Stomach (tissue), 9 donors: Measurements from ENCODE around the gene SERP1. TPM values are rescaled to one million over a fixed set of nuclear protein-coding genes. Genes with fewer than 3 reads are reported as not detected.

ENCODE experiments used
- DNase-seq, 2 donors: peaks; one replicate each; pipeline versions ENCODE4 v3.0.0 to v3.0.0-alpha.2; 2013 to 2019
- H3K27ac ChIP-seq, 5 donors: fragments of 200-600 bp in 4 of 5; sonication (generic) in 4 of 5; one replicate each; pipeline ENCODE4 v1.5.1; 2013 to 2019; ENCODE audit warnings: mild to moderate bottlenecking in 1 of 5, moderate library complexity in 1 of 5
- H3K27me3 ChIP-seq, 3 donors: fragments of 200-600 bp; sonication (generic); one replicate each; pipeline ENCODE4 v1.5.1; 2017 to 2019; ENCODE audit warnings: mixed run types in 1 of 3
- H3K36me3 ChIP-seq, 4 donors: fragments of 200-600 bp; sonication (generic); 1 replicate in 3 of 4; 2 replicates in 1 of 4; pipeline ENCODE4 v1.5.1; 2016 to 2019
- H3K4me1 ChIP-seq, 4 donors: fragments of 200-600 bp; sonication (generic); one replicate each; pipeline ENCODE4 v1.5.1; 2016 to 2019
- H3K4me3 ChIP-seq, 4 donors: fragments of 200-600 bp; sonication (generic) in 3 of 4; one replicate each; pipeline ENCODE4 v1.5.1; 2016 to 2019; ENCODE audit warnings: mild to moderate bottlenecking in 1 of 4
- H3K9me3 ChIP-seq, 4 donors: fragments of 200-600 bp; sonication (generic); one replicate each; pipeline ENCODE4 v1.5.1; 2016 to 2019
- CTCF ChIP-seq, 7 experiments: fragments of 450-650 bp in 4 of 7; fragments of 200-600 bp in 3 of 7; sonication (generic) in 3 of 7; IDR thresholded peaks; one replicate each; pipeline ENCODE4 v1.5.1; 2016 to 2019; ENCODE audit warnings: antibody characterized with exemption in 7 of 7, control low read depth in 2 of 7, mild to moderate bottlenecking in 1 of 7
- EP300 ChIP-seq: sonication (generic); formaldehyde crosslinking; IDR thresholded peaks from one replicate; pipeline ENCODE4 v1.6.1; 2017; ENCODE audit warnings: antibody characterized with exemption
- POLR2A ChIP-seq, 4 donors: fragments of 450-650 bp; IDR thresholded peaks; one replicate each; pipeline ENCODE4 v1.6.1; 2016; ENCODE audit warnings: antibody characterized with exemption in 4 of 4, control low read depth in 2 of 4, mild to moderate bottlenecking in 1 of 4, moderate library complexity in 1 of 4
- POLR2AphosphoS5 ChIP-seq, 3 donors: sonication (generic); formaldehyde crosslinking; IDR thresholded peaks; one replicate each; pipeline ENCODE4 v1.6.1; 2016; ENCODE audit warnings: antibody characterized with exemption in 3 of 3
- WGBS, 5 donors: extraction: QIAGEN DNeasy Blood & Tissue Kit in 3 of 5; methylation state at CpG; one replicate each; pipeline versions ENCODE4 v1.1.5 to v1.1.7; 2013 to 2018; 5-methylcytosine and 5-hydroxymethylcytosine counted together
- intact Hi-C: fragments of 100-400 bp; cut with DNase I; formaldehyde crosslinking; loops from one replicate; pipeline ENCODE4 v1.15.1; 2023; ENCODE audit warnings: low total_unique reads
- polyA plus RNA-seq, 3 donors: library from polyadenylated mRNA; stranded (reverse); fragments of 200-250 nt; gene quantifications; one replicate each; pipeline ENCODE4 v1.2.3, GENCODE V29; 2013
- total RNA-seq, 5 donors: library from RNA; depleted of rRNA; stranded (reverse); fragments of >200 nt; gene quantifications; one replicate each; pipeline versions ENCODE4 v1.1.0 to v1.2.3, GENCODE V29; 2014 to 2016
- donor health status: healthy with polysubstance abuse.
- donor health status: Bipolar disorder and iron deficiency.
- donor health status: healthy.

Gene SERP1
- total and polyA plus RNA-seq, 8 donors: 93.5 to 446 (median 159) TPM

DNA sequence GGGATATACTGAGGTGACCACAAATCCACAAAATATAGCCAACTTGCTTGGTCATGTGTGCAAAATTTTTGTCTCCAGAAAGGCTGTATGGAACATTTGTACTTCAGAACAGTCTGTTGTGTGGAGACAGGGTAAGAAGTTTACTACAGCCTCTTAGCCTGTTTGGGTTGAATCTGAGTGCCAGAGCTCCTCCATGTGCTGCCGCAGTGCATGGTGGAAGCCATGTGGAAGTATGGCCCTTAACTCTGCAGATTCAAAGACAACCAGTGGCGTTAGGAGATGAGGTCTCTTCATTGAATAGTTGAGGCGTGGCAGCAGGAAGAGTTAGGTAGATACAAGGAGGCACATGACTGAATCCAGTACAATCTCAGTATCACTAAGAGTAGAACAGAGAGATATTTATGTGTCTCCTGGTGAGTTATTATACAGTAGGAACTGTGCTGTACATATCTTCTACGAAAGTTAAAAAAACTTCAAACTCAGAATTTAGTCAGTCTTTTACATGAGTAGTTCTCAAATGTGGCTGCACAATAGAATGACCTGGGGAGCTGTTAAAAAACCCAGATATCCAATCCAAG is 9.7 kb upstream of the SERP1 start:
- DNase-seq: no peak
- Histone ChIP-seq H3K27me3 (no peaks in the 10 kb centered on the region), H3K4me1 (peaks cover 0 to 44% (median 12%) of the 10 kb centered on the region in 4 donors), H3K4me3 (no peak overlapping the region), H3K27ac (no peak overlapping the region), H3K9me3 (no peaks in the 10 kb centered on the region), H3K36me3 (peaks cover 14 to 66% (median 53%) of the 10 kb centered on the region in 4 donors)
- 91 to 94% (median 93%) methylated on average over 4 of the region's 4 CpGs for WGBS, 5 donors
- intact Hi-C loops: no loop called here
- TF ChIP-seq CTCF (IDR thresholded peaks at IDR 0.05) (no peak), POLR2AphosphoS5 (IDR thresholded peaks at IDR 0.05) (no peak)

- Histone ChIP-seq H3K4me3 (peak overlapping the region; percentile 76 to 97 (median 84)), H3K4me1 (peaks cover 26 to 64% (median 49%) of the 10 kb centered on the region in 4 donors), H3K9me3 (no peaks in the 10 kb centered on the region), H3K27me3 (no peaks in the 10 kb centered on the region), H3K27ac (peak overlapping the region; percentile 66 to 100 (median 100)), H3K36me3 (peaks cover 7 to 34% (median 29%) of the 10 kb centered on the region in 4 donors)
- TF ChIP-seq POLR2AphosphoS5 (IDR thresholded peaks at IDR 0.05) (no peak), EP300 (no peak), CTCF (IDR thresholded peaks at IDR 0.05) (peak in 1 of 7 experiments; percentile 5)
- DNase-seq: peak in 1 of 2 donors; percentile 27
- intact Hi-C loops: no loop called here
- 12 to 18% (median 16%) methylated on average over 7 of the region's 7 CpGs for WGBS, 5 donors
These were observed 897 bp upstream of the SERP1 start for GRCh38 chr3:150547045-150547741.

DNA sequence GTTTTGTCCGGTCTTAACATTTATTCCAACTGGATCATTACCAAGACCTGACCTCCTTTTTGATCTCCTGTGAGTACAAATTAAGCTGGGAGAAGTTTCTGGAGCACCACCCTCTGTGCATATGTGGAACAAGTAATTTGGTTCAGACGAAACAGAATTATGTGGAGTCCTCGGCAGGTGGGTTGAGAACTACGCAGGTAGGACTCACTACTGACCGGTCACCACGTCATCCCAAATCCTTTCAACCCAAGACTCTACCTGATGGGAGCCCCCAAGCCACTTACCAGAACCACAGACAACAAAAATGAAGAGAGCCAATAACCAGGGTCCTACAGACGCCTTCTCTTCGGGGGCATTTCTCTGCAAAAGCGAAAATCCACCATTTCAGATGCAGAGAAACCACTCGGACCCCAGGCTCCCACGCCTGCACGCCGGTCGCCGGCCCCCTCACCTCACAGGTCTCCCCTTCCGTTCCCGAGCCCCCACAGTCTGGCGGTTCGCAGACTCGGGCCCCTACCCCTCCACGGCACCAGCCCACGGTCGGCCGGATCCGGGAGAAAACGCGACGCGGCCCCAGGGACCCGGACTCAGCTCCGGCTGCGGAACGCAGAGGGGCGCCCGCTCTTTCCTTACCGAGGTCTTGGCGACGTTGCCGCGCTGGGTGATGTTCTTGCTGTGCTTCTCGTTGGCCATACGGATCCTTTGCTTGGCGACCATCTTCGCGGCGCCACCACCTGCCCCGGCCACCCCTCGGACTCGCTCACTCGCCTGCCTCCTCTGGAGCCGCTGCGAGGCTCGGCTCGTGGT is 674 bp downstream of the SERP1 start:
- Histone ChIP-seq H3K36me3 (peaks cover 7 to 35% (median 33%) of the 10 kb centered on the region in 4 donors), H3K27ac (peak overlapping the region; percentile 97 to 100 (median 100)), H3K4me1 (peaks cover 26 to 78% (median 53%) of the 10 kb centered on the region in 4 donors), H3K27me3 (no peaks in the 10 kb centered on the region), H3K9me3 (no peaks in the 10 kb centered on the region), H3K4me3 (peak overlapping the region; percentile 76 to 97 (median 84))
- intact Hi-C loops: no loop called here
- TF ChIP-seq POLR2AphosphoS5 (IDR thresholded peaks at IDR 0.05): peak in 1 of 3 donors; percentile 33
- no peak for TF ChIP-seq POLR2A (IDR thresholded peaks at IDR 0.05)
- 0% methylated on average over 46 to 54 of the region's 54 CpGs for WGBS, 5 donors
- DNase-seq: peak; percentile 50 to 72

DNA sequence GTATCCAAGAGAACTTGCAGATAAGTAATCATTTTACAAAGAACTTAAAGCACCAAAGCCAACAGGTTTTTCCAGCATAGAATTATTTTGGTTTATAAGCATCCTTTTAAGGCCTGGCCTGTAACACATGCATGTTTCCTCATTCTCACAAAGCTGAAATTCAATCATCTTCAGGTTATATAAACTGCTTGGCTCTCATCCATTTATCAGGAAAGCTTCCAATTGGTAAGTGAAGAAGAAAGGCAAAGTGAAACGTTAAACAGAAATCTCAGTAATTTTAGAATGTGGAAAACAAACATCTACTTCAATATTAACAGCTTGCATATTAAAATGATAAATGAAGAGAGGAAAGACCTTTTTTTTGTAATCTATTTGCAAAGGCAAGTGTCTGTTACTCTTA is 1.6 kb downstream of the SERP1 start:
- Histone ChIP-seq H3K27ac (peak overlapping the region in 4 of 5 donors; percentile 99 to 100 (median 100)), H3K36me3 (peaks cover 7 to 35% (median 31%) of the 10 kb centered on the region in 4 donors), H3K4me1 (peaks cover 26 to 78% (median 55%) of the 10 kb centered on the region in 4 donors), H3K9me3 (no peaks in the 10 kb centered on the region), H3K4me3 (peak overlapping the region; percentile 76 to 97 (median 84)), H3K27me3 (no peaks in the 10 kb centered on the region)
- WGBS, 5 donors: 0 to 2% (median 0%) methylated on average over 1 of the region's 1 CpG
- intact Hi-C loops: no loop called here
- peak in 1 of 2 donors; percentile 25 for DNase-seq
- TF ChIP-seq POLR2AphosphoS5 (IDR thresholded peaks at IDR 0.05): no peak
- TF ChIP-seq POLR2A (IDR thresholded peaks at IDR 0.05): no peak
- no peak for TF ChIP-seq CTCF (IDR thresholded peaks at IDR 0.05)
- TF ChIP-seq EP300: no peak
